GM23338 (cell line): ENCODE results near the gene CSKMT.

ENCODE experiments used
- CREB1 ChIP-seq: fragments of 250-450 bp; sonication (Bioruptor Pico); IDR thresholded peaks from 2 replicates; pipeline ENCODE4 v1.5.0; 2020; ENCODE audit warnings: low read depth, mild to moderate bottlenecking, moderate library complexity
- CTCF ChIP-seq, 2 experiments: fragments of 200-600 bp in 1 of 2; sonication (generic) in 1 of 2; conservative IDR thresholded peaks; 2 replicates each; pipeline versions ENCODE4 v1.5.1 to v1.6.1; 2016 to 2017; ENCODE audit warnings: antibody characterized with exemption in 2 of 2, low read depth in 2 of 2, mild to moderate bottlenecking in 2 of 2, moderate library complexity in 1 of 2
- ETS1 ChIP-seq: IDR thresholded peaks from 2 replicates; pipeline ENCODE4 v1.6.1; 2016; ENCODE audit warnings: antibody characterized with exemption
- EZH2 ChIP-seq: fragments of 200-600 bp; sonication (generic); IDR thresholded peaks from one replicate; pipeline ENCODE4 v1.8.0; 2017; ENCODE audit warnings: antibody characterized with exemption, mild to moderate bottlenecking, low read depth; ENCODE audit not compliant: unreplicated experiment
- EZH2phosphoT487 ChIP-seq: fragments of 200-600 bp; sonication (generic); IDR thresholded peaks from one replicate; pipeline ENCODE4 v1.8.1; 2018; ENCODE audit warnings: antibody characterized with exemption; ENCODE audit not compliant: unreplicated experiment
- JUNB ChIP-seq: IDR thresholded peaks from one replicate; pipeline ENCODE4 v1.6.1; 2016; ENCODE audit warnings: antibody characterized with exemption; ENCODE audit not compliant: unreplicated experiment
- NANOG ChIP-seq: IDR thresholded peaks from 2 replicates; pipeline ENCODE4 v1.6.1; 2016; ENCODE audit warnings: antibody characterized with exemption, borderline replicate concordance
- POLR2AphosphoS5 ChIP-seq: IDR thresholded peaks from 2 replicates; pipeline ENCODE4 v1.6.1; 2016; ENCODE audit warnings: antibody characterized with exemption, low read depth
- REST ChIP-seq: IDR thresholded peaks from one replicate; pipeline ENCODE4 v1.6.1; 2018; ENCODE audit warnings: antibody characterized with exemption; ENCODE audit not compliant: unreplicated experiment
- ZNF114 ChIP-seq: fragments of 250-450 bp; sonication (Bioruptor Pico); IDR thresholded peaks from 2 replicates; pipeline ENCODE4 v1.5.0; 2020; ENCODE audit warnings: mild to moderate bottlenecking, moderate library complexity
- ZNF462 ChIP-seq: fragments of 250-450 bp; sonication (Bioruptor Pico); IDR thresholded peaks from 2 replicates; pipeline ENCODE4 v1.5.0; 2020; ENCODE audit warnings: mild to moderate bottlenecking, moderate library complexity

- no peak for TF ChIP-seq EZH2phosphoT487
- TF ChIP-seq CTCF (conservative IDR thresholded peaks at IDR 0.05; ENCODE audit: low read depth in 2 of 2): no peak
- no peak for TF ChIP-seq ETS1
- TF ChIP-seq CREB1 (CRISPR knock-in tag): no peak
- no peak for TF ChIP-seq POLR2AphosphoS5
- TF ChIP-seq EZH2: no peak
- no peak for TF ChIP-seq NANOG
- no peak for TF ChIP-seq JUNB
- TF ChIP-seq ZNF462: no peak
- TF ChIP-seq ZNF114 (CRISPR knock-in tag): no peak
- no peak for TF ChIP-seq REST
Measured at GRCh38 chr11:62671236-62671607, 6.1 kb downstream of the CSKMT start.
